ENCODE data around the gene ANXA2R.

The ANXA2R gene

GRCh38 chr5:43000111-43000840 is 39.8 kb downstream of the ANXA2R start (continued):
- TF ChIP-seq PRDM10 (tag by site-specific recombination; IDR thresholded peaks at IDR 0.05) (peak; percentile 79), ZBTB20 (tag by site-specific recombination; IDR thresholded peaks at IDR 0.05) (peak; percentile 82), GLIS2 (tag by site-specific recombination; IDR thresholded peaks at IDR 0.05) (no peak), ZNF837 (tag by site-specific recombination; IDR thresholded peaks at IDR 0.05) (0 out of 2 replicates have a peak, but pooled peaks have one; percentile 59), ZNF221 (tag by site-specific recombination; IDR thresholded peaks at IDR 0.05; ENCODE audit: borderline replicate concordance) (no peak), ZNF10 (tag by site-specific recombination; IDR thresholded peaks at IDR 0.05) (no peak), HOXC10 (CRISPR knock-in tag; IDR thresholded peaks at IDR 0.05) (no peak), ZNF624 (tag by site-specific recombination; IDR thresholded peaks at IDR 0.05) (no peak), ZNF174 (tag by site-specific recombination; IDR thresholded peaks at IDR 0.05) (no peak), ZNF664 (tag by site-specific recombination; IDR thresholded peaks at IDR 0.05) (no peak), ZSCAN18 (tag by site-specific recombination; IDR thresholded peaks at IDR 0.05) (no peak), ZBTB11 (tag by site-specific recombination; conservative IDR thresholded peaks at IDR 0.05; ENCODE audit: low read depth) (no peak), ZFHX2 (tag by site-specific recombination; conservative IDR thresholded peaks at IDR 0.05) (peak; percentile 63), KLF16 (tag by site-specific recombination; IDR thresholded peaks at IDR 0.05) (no peak), ZNF623 (tag by site-specific recombination; IDR thresholded peaks at IDR 0.05) (no peak), ZNF132 (tag by site-specific recombination; IDR thresholded peaks at IDR 0.05; ENCODE audit: borderline replicate concordance) (no peak), ZNF239 (tag by site-specific recombination; IDR thresholded peaks at IDR 0.05) (no peak), ZNF112 (tag by site-specific recombination; IDR thresholded peaks at IDR 0.05) (no peak), ZNF561 (tag by site-specific recombination; IDR thresholded peaks at IDR 0.05; ENCODE audit: borderline replicate concordance) (no peak), ZBTB6 (tag by site-specific recombination; IDR thresholded peaks at IDR 0.05) (peak; percentile 41; the same call in 1 of the 2 replicates), SP2 (tag by site-specific recombination; IDR thresholded peaks at IDR 0.05) (peak; percentile 26; the same call in 1 of the 2 replicates), TCF7L2 (IDR thresholded peaks at IDR 0.05; ENCODE audit: borderline replicate concordance, low read depth, low read length) (no peak), ZNF23 (tag by site-specific recombination; IDR thresholded peaks at IDR 0.05; ENCODE audit: borderline replicate concordance) (no peak), ZNF548 (tag by site-specific recombination; IDR thresholded peaks at IDR 0.05) (no peak), ZNF335 (tag by site-specific recombination; conservative IDR thresholded peaks at IDR 0.05) (peak; percentile 90), ZNF26 (tag by site-specific recombination; IDR thresholded peaks at IDR 0.05) (no peak), ZNF433 (tag by site-specific recombination; IDR thresholded peaks at IDR 0.05; ENCODE audit: low read depth) (no peak), ZNF266 (tag by site-specific recombination; IDR thresholded peaks at IDR 0.05; ENCODE audit: low read depth) (no peak)

Data from HEK293 (cell line).